Keratinocyte (primary cell): ENCODE results near the gene ASRGL1.

ENCODE experiments used
- EZH2 ChIP-seq: IDR thresholded peaks from one replicate; pipeline ENCODE4 v1.6.1; 2012; ENCODE audit warnings: inconsistent platforms, mild to moderate bottlenecking, low read length, moderate library complexity
- TF ChIP-seq, protein P1 (sequence below), 3 experiments: IDR thresholded peaks in 1 of 3; conservative IDR thresholded peaks in 1 of 3; optimal IDR thresholded peaks in 1 of 3; 2 replicates in 2 of 3; 3 replicates in 1 of 3; pipeline versions ENCODE3 to v1.5.1; 2011; ENCODE audit warnings: low read length in 3 of 3, mild to moderate bottlenecking in 3 of 3, moderate library complexity in 2 of 3, control low read depth in 1 of 3, inconsistent platforms in 1 of 3; ENCODE audit not compliant: insufficient read depth in 2 of 3; ENCODE audit errors: extremely low read depth in 1 of 3

GRCh38 chr11:62431171-62431901 is 94.1 kb downstream of the ASRGL1 start:
- TF ChIP-seq, protein P1, sequence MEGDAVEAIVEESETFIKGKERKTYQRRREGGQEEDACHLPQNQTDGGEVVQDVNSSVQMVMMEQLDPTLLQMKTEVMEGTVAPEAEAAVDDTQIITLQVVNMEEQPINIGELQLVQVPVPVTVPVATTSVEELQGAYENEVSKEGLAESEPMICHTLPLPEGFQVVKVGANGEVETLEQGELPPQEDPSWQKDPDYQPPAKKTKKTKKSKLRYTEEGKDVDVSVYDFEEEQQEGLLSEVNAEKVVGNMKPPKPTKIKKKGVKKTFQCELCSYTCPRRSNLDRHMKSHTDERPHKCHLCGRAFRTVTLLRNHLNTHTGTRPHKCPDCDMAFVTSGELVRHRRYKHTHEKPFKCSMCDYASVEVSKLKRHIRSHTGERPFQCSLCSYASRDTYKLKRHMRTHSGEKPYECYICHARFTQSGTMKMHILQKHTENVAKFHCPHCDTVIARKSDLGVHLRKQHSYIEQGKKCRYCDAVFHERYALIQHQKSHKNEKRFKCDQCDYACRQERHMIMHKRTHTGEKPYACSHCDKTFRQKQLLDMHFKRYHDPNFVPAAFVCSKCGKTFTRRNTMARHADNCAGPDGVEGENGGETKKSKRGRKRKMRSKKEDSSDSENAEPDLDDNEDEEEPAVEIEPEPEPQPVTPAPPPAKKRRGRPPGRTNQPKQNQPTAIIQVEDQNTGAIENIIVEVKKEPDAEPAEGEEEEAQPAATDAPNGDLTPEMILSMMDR (optimal IDR thresholded peaks at IDR 0.05 in 1 of 3, IDR thresholded peaks at IDR 0.05 in 1 of 3, conservative IDR thresholded peaks at IDR 0.05 in 1 of 3; ENCODE audit: extremely low read depth in 1 of 3, insufficient read depth in 2 of 3, low read length in 3 of 3) = no peak
- TF ChIP-seq EZH2 = no peak
